ENCODE measurements around the gene RMND5B.
"Not testable (repeated sequence)": the region's sequence is repeated elsewhere in the genome, so short reads cannot be mapped to it uniquely, and the experiment has no call there.

Gene RMND5B

GRCh38 chr5:178174456-178174855 is 43.6 kb downstream of the RMND5B start:
- DNase-seq (ENCODE audit: low spot score), result no peak

GRCh38 chr5:178176791-178177190 is 46.0 kb downstream of the RMND5B start:
- no peak for DNase-seq (ENCODE audit: low spot score)

DNA sequence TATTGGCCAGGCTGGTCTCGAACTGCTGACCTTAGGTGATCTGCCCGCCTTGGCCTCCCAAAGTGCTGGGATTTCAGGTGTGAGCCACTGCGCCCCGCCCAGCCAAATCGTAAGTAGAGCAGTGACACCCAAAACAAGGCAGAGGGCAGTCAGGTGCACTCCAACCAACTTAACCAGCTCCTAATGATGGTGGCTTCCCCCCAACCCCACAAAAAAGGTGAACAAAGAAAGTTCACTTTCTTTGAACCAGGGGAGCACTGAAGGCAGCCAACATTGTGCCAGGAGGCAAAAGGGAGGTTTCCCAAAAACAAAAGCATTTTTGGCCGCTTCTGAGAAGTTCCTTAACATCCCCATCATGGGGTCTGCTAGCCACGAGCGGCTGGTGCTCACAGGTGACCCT is 46.8 kb downstream of the RMND5B start:
- DNase-seq (ENCODE audit: low spot score), result no peak

- no peak for DNase-seq (ENCODE audit: low spot score)
Measured at GRCh38 chr5:178180141-178180863, 49.5 kb downstream of the RMND5B start.

DNA sequence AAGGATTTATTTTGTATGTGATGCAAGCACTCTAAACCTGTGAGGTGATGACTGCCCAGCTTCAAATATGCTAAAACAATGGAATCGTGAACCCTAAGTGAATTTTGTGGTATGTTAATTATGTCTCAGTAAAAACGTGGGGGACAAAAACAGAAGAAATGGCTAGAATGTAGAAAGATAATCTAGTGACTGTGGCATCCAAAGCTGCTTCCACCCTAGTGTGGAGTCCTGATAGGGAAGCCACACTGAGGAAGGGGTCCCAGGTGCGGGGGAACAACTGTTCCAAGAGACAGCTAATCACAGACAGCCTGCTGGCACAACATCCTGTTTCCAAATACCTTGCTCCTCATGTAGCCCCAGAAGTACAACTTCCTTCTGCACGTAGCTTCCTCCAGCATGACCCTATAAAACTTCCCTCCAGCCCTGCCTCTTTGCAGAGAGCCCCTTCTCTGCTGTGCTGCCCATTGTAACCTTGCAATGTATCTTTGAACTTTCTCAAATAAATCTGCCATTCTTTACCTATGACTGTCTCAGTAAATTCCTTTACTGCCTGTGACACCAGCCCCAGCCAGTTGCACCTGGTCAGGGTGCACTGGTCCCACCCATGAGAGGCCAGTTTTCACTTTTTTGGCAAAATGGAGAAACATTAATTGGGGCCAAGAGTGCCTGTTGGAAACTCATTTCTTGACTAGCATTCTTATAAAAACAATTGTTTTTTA is 51.5 kb downstream of the RMND5B start:
- DNase-seq (ENCODE audit: low spot score), result no peak

DNA sequence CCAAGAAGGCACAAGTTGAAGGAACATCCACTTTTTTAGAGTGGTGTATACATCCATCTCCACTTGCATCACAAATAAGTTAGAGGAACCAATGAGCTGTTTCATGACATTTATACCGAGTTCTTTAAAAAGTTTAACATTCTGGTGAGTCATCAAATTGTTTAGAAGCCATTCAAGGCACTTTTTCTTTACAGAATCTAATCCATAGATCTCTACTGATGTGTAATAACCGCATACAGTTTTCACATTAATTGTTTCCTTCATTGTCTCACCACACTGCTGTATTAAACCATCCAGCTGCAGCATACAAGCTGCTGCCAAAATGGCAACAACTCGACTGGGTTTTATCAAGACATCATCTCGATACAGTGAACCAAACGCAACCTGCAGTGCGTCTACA is 55.6 kb downstream of the RMND5B start:
- DNase-seq (ENCODE audit: low spot score), result no peak

DNA sequence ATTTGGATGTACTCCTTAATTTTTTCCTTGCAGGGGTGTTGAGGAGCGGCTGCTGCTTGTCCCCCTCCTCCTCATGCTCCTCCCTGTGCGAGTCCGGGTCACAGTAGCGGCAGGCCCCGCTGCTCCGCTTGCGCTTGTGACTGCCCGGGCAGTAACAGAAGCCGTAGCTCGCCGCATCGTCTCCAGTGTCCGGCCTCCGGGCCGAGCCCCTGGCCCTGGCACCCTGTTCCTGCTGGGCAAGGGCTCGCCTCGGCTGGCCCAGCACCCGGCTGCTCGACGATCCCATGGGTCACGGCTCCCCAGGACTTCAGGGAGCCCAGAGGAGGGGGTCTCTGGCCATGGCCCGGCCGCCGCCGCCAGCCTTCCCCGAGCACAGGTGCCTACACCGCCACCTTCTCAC is 56.2 kb downstream of the RMND5B start, which contains the start of gene GMCL2:
Gene GMCL2 (minus strand): TSS at position 358 of the 400 bp plus-strand sequence. CDS start 72 bp downstream, at position 286.
- no peak for DNase-seq (ENCODE audit: low spot score)

- no peak for DNase-seq (ENCODE audit: low spot score)
Measured at GRCh38 chr5:178189433-178189832, 58.6 kb downstream of the RMND5B start.

DNA sequence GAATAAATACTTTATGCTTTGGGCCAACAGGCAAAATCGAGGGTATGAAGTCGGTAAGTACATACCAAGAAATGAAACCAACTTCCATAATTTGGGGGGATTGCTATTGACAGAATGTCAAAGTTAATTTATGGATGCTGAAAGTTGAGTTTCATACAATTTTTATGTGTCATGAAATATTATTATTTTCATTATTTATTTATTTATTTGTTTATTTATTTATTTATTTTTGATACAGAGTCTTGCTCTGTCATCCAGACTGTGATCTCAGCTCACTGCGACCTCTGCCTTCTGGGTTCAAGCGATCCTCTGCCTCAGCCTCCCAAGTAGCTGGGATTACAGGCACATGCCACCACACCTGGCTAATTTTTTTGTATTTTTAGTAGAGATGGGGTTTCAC is 60.8 kb downstream of the RMND5B start:
- no peak for DNase-seq (ENCODE audit: low spot score)

DNA sequence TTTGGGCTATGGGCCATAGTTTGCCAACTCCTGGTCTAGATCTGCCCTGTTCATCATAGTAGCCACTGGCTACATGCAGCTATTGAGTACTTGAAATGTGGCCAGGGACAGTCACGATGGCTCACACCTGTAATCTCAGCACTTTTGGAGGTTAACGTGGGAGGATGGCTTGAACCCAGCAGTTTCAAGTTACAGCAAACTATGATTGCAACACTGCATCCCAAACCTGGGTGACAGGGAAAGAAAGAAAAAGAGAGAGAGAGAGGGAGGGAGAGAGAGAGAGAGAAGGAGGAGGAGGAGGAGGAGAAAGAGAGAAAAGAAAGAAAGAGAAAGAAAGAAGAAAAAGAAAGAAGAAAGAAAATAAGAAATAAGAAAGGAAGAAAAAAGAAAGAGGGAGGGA is 61.4 kb downstream of the RMND5B start:
- DNase-seq (ENCODE audit: low spot score), result no peak

DNA sequence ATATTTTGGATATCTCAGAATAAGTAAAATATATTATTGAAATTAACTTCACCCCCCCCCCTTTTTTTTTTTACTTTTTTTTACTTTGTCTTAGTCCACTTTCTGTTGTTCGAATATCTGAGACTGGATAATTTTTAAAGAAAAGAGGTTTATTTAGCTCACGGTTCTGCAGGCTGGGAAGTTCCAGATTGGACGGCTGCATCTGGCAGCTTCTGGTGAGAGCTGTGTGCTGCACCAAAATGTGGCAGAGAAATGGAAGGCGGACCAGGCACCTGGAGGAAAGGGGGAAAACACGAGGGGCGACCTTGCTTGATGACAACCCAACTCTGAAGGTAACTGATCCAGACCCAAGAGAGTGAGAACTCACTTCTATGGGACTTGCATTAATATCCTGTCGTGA is 62.0 kb downstream of the RMND5B start:
- no peak for DNase-seq (ENCODE audit: low spot score)

DNA sequence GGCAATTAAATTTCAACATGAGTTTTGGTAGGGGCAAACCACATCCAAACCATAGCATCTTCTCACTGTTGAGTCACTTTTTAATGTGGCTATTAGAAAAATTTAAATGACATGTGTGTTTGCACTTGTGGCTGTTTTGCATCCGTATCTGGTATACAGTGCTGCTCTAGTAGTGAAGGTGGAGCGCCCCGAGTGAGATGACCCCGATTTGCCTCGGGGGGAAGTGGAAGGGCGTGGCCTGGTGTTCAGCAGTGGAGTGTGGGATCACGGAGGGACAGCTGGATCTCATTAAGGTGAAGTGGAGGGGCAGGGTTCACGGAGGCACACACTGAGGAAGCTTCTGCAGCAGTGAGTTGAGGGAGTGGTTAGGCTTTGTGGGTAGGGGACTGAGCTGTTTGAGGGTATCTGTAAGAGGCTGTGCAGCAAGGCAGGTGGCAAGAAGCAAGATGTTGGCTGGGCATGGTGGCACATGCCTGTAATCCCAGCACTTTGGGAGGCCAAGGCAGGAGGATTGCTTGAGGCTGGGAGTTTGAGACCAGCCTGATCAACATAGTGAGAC is 62.5 kb downstream of the RMND5B start:
- DNase-seq (ENCODE audit: low spot score), result no peak

GRCh38 chr5:178194026-178194425 is 63.2 kb downstream of the RMND5B start:
- no peak for DNase-seq (ENCODE audit: low spot score)

DNA sequence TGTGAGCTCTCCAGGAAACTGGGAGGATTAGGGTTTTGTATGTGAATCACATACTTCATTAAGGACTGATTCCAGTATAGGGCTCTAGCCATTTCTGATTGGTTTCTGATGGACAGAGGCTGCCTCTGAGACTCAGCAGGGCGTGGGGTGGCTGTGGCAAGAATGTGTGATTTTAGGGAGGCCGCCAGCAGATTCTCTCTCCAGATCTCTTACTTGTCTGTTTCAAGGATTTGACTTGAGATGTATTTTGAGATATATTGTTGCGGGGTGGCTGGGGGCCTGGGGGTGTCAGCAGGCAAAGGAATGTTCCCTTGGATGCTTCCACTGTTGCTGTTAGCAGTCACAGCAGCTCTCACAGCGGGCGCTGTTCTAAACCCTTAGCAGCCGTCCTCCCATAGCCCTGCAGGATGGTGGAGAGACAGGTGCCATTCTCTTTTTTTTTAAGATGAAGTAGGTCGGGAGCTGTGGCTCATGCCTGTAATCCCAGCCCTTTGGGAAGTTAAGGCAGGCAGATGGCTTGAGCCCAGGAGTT is 65.5 kb downstream of the RMND5B start:
- no peak for DNase-seq (ENCODE audit: low spot score)

GRCh38 chr5:178196986-178197385 is 66.2 kb downstream of the RMND5B start:
- DNase-seq (ENCODE audit: low spot score), result peak; percentile 60

DNA sequence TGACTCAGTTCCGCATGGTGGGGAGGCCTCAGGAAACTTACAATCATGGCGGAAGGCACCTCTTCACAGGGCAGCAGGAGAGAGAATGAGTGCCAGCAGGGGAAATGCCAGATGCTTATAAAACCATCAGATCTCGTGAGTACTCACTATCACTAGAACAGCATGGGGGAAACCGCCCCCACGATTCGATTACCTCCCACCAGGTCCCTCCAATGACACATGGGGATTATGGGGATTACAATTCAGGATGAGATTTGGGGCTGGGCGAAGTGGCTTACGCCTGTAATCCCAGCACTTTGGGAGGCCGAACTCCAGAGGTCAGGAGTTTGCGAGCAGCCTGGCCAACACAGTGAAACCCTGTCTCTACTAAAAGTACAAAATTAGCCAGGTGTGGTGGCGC is 67.3 kb downstream of the RMND5B start:
- not testable (repeated sequence) for DNase-seq (ENCODE audit: low spot score)

GRCh38 chr5:178198706-178199105 is 67.9 kb downstream of the RMND5B start:
- no peak for DNase-seq (ENCODE audit: low spot score)

DNA sequence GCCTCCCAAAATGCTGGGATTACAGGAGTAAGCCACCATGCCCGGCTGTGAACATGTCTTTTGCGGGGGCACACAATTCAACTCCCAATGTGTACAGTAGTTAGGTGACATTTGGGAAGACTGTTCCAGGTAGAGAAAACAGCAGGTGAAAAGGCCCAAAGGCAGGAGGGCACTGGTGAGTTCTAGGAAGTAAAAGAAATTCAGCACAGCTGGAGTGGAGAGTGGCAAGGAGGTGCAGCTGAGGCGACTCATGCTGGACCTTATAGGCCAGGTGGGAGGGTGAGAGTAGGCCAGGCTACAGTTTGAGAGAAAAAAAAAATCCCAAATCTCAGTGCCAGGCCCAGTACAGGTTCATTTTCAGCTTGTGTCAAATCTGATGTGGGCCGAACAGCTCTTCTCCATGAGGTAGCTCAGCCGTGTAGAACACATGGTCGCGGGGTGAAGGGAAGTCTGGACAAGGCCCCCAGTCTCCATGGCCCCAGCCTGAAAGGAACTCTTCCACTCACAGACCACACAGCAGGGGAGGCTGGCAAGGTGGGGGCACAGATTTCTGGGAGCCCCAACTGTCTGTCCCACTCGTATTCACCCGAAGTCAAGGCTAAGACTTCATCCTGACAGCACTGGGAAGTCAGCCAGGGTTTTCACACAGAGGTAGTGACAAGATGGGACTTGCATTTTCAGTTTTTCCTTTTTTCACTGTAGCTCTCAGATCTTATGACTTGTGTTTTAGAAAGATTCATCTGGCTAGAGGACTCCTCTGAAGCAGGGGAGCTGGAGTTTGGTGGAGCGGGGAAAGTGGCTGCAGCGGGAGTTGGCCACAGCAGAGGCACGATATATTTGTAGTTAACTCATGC is 69.0 kb downstream of the RMND5B start:
- DNase-seq (ENCODE audit: low spot score), result no peak
